ENCODE results near the gene SIMC1.

SIMC1 gene

GRCh38 chr5:176389135-176390123 lies 151.2 kb downstream of the SIMC1 start:
- no peak for DNase-seq

- no peak for DNase-seq
These were observed 153.3 kb downstream of the SIMC1 start for GRCh38 chr5:176391479-176391878.

GRCh38 chr5:176391999-176392398 lies 153.8 kb downstream of the SIMC1 start:
- DNase-seq, result no peak

- DNase-seq, result no peak
These were observed 154.3 kb downstream of the SIMC1 start for GRCh38 chr5:176392526-176392925.

GRCh38 chr5:176394096-176394495 lies 155.9 kb downstream of the SIMC1 start:
- DNase-seq, result no peak

GRCh38 chr5:176394881-176395675 lies 156.9 kb downstream of the SIMC1 start:
- DNase-seq, result no peak
